Smooth muscle cell (in vitro differentiated cells): Measurements from ENCODE around the gene OAT. TPM values are rescaled to one million over a fixed set of nuclear protein-coding genes. Genes with fewer than 3 reads are reported as not detected.

Source experiments
- DNase-seq: peaks from one replicate; lab custom pipeline; 2025; ENCODE audit not compliant: unreplicated experiment; lab: John Stamatoyannopoulos, UW
- H2AFZ ChIP-seq: fragments of 200-600 bp; sonication (generic); 2 replicates; pipeline ENCODE4 v1.6.0; 2016; ENCODE audit warnings: antibody characterized with exemption, low read depth, mild to moderate bottlenecking
- H3F3A ChIP-seq: fragments of 200-600 bp; sonication (generic); 2 replicates; pipeline ENCODE4 v1.6.0; 2017; ENCODE audit warnings: antibody characterized with exemption, low read depth
- H3K27ac ChIP-seq: fragments of 200-600 bp; sonication (generic); 2 replicates; pipeline ENCODE4 v1.5.1; 2016; ENCODE audit warnings: low read depth, mild to moderate bottlenecking
- H3K27me3 ChIP-seq: fragments of 200-600 bp; sonication (generic); 2 replicates; pipeline ENCODE4 v1.6.1; 2016; ENCODE audit warnings: low read depth, mild to moderate bottlenecking
- H3K36me3 ChIP-seq: fragments of 200-600 bp; sonication (generic); 2 replicates; pipeline ENCODE4 v1.5.1; 2016; ENCODE audit warnings: low read depth
- H3K4me1 ChIP-seq: fragments of 200-600 bp; sonication (generic); 2 replicates; pipeline ENCODE4 v1.5.1; 2016; ENCODE audit warnings: low read depth
- H3K4me2 ChIP-seq: fragments of 200-600 bp; sonication (generic); 2 replicates; pipeline ENCODE4 v1.6.0; 2016; ENCODE audit warnings: mild to moderate bottlenecking
- H3K4me3 ChIP-seq: fragments of 200-600 bp; sonication (generic); 2 replicates; pipeline ENCODE4 v1.5.1; 2016; ENCODE audit warnings: mild to moderate bottlenecking
- H3K79me2 ChIP-seq: fragments of 200-600 bp; sonication (generic); 2 replicates; pipeline ENCODE4 v1.6.0; 2016; ENCODE audit warnings: low read depth, mild to moderate bottlenecking
- H3K9ac ChIP-seq: fragments of 200-600 bp; sonication (generic); 2 replicates; pipeline ENCODE4 v1.6.0; 2016; ENCODE audit warnings: low read depth
- H3K9me3 ChIP-seq: fragments of 200-600 bp; sonication (generic); replicated peaks from 2 replicates; pipeline ENCODE4 v1.5.1; 2016; ENCODE audit warnings: low read depth
- H4K20me1 ChIP-seq: fragments of 200-600 bp; sonication (generic); 2 replicates; pipeline ENCODE4 v1.6.0; 2016; ENCODE audit warnings: low read depth
- CTCF ChIP-seq: fragments of 200-600 bp; sonication (generic); IDR thresholded peaks from 2 replicates; pipeline ENCODE4 v1.5.1; 2017; ENCODE audit warnings: borderline replicate concordance, mild to moderate bottlenecking, antibody characterized with exemption; ENCODE audit not compliant: insufficient read depth, poor library complexity, severe bottlenecking
- WGBS: methylation state at CpG from one replicate; pipeline ENCODE4 v1.1.7; 2016; ENCODE audit warnings: low lambda C conversion rate; 5-methylcytosine and 5-hydroxymethylcytosine counted together
- polyA plus RNA-seq: library from polyadenylated mRNA; unstranded; fragments of >200 nt; fragmentation: Nextera tagmentation; extraction: Ambion mirVana; gene quantifications from 2 replicates; pipeline ENCODE4 v1.2.1, GENCODE V29; 2016
- total RNA-seq: library from RNA; depleted of rRNA; stranded (reverse); fragments of >200 nt; gene quantifications from 2 replicates; pipeline ENCODE4 v1.2.3, GENCODE V29; 2014

OAT gene
- total and polyA plus RNA-seq, 2 experiments from 2014 or later: 107 to 160 TPM

- Histone ChIP-seq H2AFZ (no peak overlapping the region), H3K4me3 (no peak overlapping the region), H3K36me3 (no peaks in the 10 kb centered on the region), H3K9me3 (no peaks in the 10 kb centered on the region), H3K4me1 (peaks cover 8% of the 10 kb centered on the region), H4K20me1 (no peaks in the 10 kb centered on the region), H3K27me3 (no peaks in the 10 kb centered on the region), H3K9ac (no peak overlapping the region), H3K4me2 (no peak overlapping the region), H3K79me2 (no peaks in the 10 kb centered on the region), H3K27ac (no peak overlapping the region), H3F3A (peaks cover 6% of the 10 kb centered on the region)
- no peak for DNase-seq
- 94% methylated on average over 10 of the region's 10 CpGs for WGBS
- no peak for TF ChIP-seq CTCF
These were observed 67.1 kb downstream of the OAT start for GRCh38 chr10:124351481-124352220.

GRCh38 chr10:124350806-124351205 lies 67.9 kb downstream of the OAT start:
- no peaks in the 10 kb centered on the region for H4K20me1 ChIP-seq

GRCh38 chr10:124349996-124350280 lies 68.8 kb downstream of the OAT start:
- WGBS: 92% methylated on average over 5 of the region's 5 CpGs
- H3K36me3 ChIP-seq: no peaks in the 10 kb centered on the region
- DNase-seq: no peak
- H3K27me3 ChIP-seq: no peaks in the 10 kb centered on the region
- no peak overlapping the region for H2AFZ ChIP-seq
- H3K9me3 ChIP-seq: no peaks in the 10 kb centered on the region
- H3K4me3 ChIP-seq: no peak overlapping the region
- no peaks in the 10 kb centered on the region for H4K20me1 ChIP-seq
- H3K27ac ChIP-seq: no peak overlapping the region
- no peak overlapping the region for H3K4me2 ChIP-seq
- no peak for TF ChIP-seq CTCF
- H3K9ac ChIP-seq: no peak overlapping the region
- H3K4me1 ChIP-seq: peaks cover 3% of the 10 kb centered on the region
- no peaks in the 10 kb centered on the region for H3K79me2 ChIP-seq
- peaks cover under 1% of the 10 kb centered on the region for H3F3A ChIP-seq

More at GRCh38 chr10:124350806-124351205, 67.9 kb downstream of the OAT start:
- no peaks in the 10 kb centered on the region for H3K27me3 ChIP-seq
- no peaks in the 10 kb centered on the region for H3K36me3 ChIP-seq
- no peak for TF ChIP-seq CTCF
- H3K79me2 ChIP-seq: no peaks in the 10 kb centered on the region
- no peak overlapping the region for H3K9ac ChIP-seq
- no peak overlapping the region for H3K27ac ChIP-seq
- H3K4me3 ChIP-seq: no peak overlapping the region
- H3K4me1 ChIP-seq: peaks cover 8% of the 10 kb centered on the region
- H3K9me3 ChIP-seq: no peaks in the 10 kb centered on the region
- DNase-seq: no peak
- peaks cover 6% of the 10 kb centered on the region for H3F3A ChIP-seq
- H3K4me2 ChIP-seq: no peak overlapping the region
- 96% methylated on average over 8 of the region's 8 CpGs for WGBS
- no peak overlapping the region for H2AFZ ChIP-seq
